ENCODE data around the gene IFT20. TPM values are rescaled to one million over a fixed set of nuclear protein-coding genes. Genes with fewer than 3 reads are reported as not detected.

The IFT20 gene
- total and polyA plus RNA-seq, 9 of the 15 experiments (the other 6 are each of a cell fraction or from before 2014, with no cell fraction given), result 11.2 to 38.6 (median 20.1) TPM

DNA sequence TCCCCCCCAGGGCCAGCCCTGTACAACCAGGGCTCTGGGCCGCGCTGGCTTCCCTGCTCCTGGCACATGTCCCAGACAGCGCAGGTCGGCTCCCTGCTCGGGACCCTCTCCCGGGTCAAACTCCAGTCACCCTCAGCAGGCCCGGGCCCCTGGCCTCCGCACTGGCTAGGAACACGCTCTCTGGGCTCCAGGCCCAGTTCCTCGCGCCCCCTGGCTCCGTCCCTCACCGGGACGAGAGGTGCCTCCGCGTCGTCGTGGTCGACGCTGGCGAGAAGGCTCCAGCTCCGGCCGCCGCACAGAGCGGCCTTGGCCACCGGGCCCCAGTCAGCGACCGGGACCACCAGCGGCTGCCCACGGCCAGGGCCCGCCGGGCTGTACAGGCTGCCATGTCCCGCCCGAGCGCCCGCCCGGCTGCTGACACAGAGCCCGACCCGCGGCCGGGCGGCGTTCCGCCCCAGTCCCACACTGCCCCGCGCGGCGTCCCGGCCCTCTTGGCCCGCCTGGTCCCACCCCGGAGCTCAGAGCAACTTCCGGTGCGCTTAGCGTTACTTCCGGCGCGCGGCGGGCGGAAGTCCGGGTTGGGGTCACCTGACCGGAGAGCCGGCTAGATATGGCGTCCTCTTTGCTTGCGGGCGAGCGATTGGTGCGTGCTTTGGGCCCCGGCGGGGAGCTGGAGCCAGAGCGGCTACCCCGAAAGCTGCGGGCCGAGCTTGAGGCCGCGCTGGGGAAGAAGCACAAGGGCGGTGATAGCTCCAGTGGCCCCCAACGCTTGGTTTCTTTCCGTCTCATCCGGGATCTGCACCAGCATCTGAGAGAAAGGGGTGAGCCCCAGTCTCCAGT, 22.0 kb upstream of the IFT20 start, which contains the start of gene POLDIP2 (continued):
- TF ChIP-seq, protein P1, sequence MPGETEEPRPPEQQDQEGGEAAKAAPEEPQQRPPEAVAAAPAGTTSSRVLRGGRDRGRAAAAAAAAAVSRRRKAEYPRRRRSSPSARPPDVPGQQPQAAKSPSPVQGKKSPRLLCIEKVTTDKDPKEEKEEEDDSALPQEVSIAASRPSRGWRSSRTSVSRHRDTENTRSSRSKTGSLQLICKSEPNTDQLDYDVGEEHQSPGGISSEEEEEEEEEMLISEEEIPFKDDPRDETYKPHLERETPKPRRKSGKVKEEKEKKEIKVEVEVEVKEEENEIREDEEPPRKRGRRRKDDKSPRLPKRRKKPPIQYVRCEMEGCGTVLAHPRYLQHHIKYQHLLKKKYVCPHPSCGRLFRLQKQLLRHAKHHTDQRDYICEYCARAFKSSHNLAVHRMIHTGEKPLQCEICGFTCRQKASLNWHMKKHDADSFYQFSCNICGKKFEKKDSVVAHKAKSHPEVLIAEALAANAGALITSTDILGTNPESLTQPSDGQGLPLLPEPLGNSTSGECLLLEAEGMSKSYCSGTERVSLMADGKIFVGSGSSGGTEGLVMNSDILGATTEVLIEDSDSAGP (CRISPR knock-in tag; IDR thresholded peaks at IDR 0.05), result no peak
- no peak for TF ChIP-seq JUNB (CRISPR knock-in tag; conservative IDR thresholded peaks at IDR 0.05)
- TF ChIP-seq, protein P2, sequence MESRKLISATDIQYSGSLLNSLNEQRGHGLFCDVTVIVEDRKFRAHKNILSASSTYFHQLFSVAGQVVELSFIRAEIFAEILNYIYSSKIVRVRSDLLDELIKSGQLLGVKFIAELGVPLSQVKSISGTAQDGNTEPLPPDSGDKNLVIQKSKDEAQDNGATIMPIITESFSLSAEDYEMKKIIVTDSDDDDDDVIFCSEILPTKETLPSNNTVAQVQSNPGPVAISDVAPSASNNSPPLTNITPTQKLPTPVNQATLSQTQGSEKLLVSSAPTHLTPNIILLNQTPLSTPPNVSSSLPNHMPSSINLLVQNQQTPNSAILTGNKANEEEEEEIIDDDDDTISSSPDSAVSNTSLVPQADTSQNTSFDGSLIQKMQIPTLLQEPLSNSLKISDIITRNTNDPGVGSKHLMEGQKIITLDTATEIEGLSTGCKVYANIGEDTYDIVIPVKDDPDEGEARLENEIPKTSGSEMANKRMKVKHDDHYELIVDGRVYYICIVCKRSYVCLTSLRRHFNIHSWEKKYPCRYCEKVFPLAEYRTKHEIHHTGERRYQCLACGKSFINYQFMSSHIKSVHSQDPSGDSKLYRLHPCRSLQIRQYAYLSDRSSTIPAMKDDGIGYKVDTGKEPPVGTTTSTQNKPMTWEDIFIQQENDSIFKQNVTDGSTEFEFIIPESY (CRISPR knock-in tag; IDR thresholded peaks at IDR 0.05), result no peak
- peak in 1 of 2 experiments; percentile 52; a peak in 1 of 4 replicates for TF ChIP-seq ETV6 (IDR thresholded peaks at IDR 0.05; ENCODE audit: borderline replicate concordance in 1 of 2, low read depth in 2 of 2, low read length in 1 of 2)
- no peak for TF ChIP-seq ETV6 (CRISPR knock-in tag; IDR thresholded peaks at IDR 0.05; ENCODE audit: borderline replicate concordance)
- no peak for TF ChIP-seq ZNF431 (CRISPR knock-in tag; IDR thresholded peaks at IDR 0.05)
- TF ChIP-seq COPS2 (conservative IDR thresholded peaks at IDR 0.05), result no peak
- no peak for TF ChIP-seq POLR3G (IDR thresholded peaks at IDR 0.05; ENCODE audit: extremely low read depth, insufficient read length, insufficient replicate concordance)
- TF ChIP-seq, protein P3, sequence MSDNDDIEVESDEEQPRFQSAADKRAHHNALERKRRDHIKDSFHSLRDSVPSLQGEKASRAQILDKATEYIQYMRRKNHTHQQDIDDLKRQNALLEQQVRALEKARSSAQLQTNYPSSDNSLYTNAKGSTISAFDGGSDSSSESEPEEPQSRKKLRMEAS (CRISPR knock-in tag; IDR thresholded peaks at IDR 0.05), result no peak
- peak; percentile 93 for TF ChIP-seq RAD51 (IDR thresholded peaks at IDR 0.05; ENCODE audit: borderline replicate concordance, low read depth)
- no peak for TF ChIP-seq ZNF764 (CRISPR knock-in tag; IDR thresholded peaks at IDR 0.05; ENCODE audit: low read depth)
- TF ChIP-seq BRCA1 (IDR thresholded peaks at IDR 0.05), result no peak
- no peak for TF ChIP-seq BRCA1 (CRISPR knock-in tag; IDR thresholded peaks at IDR 0.05)
- peak; percentile 82 for TF ChIP-seq EP400 (IDR thresholded peaks at IDR 0.05)
- no peak for TF ChIP-seq HDGF (IDR thresholded peaks at IDR 0.05)

All from K562 (cell line).